H54 (cell line): Measurements from ENCODE around the gene PRAME.

ENCODE experiments used
- DNase-seq: peaks from one replicate; pipeline ENCODE4 v3.0.0; 2011; ENCODE audit warnings: low spot score, mixed read lengths; ENCODE audit not compliant: insufficient read length
- FAIRE-seq: peaks from 3 replicates; lab custom pipeline; 2011; peaks lifted over from hg19 to GRCh38; lab: Jason Lieb, UNC
- POLR2A ChIP-seq: IDR thresholded peaks from 2 replicates; pipeline ENCODE4 v1.6.1; 2011; ENCODE audit warnings: low read depth, mild to moderate bottlenecking, low read length

PRAME gene

DNA sequence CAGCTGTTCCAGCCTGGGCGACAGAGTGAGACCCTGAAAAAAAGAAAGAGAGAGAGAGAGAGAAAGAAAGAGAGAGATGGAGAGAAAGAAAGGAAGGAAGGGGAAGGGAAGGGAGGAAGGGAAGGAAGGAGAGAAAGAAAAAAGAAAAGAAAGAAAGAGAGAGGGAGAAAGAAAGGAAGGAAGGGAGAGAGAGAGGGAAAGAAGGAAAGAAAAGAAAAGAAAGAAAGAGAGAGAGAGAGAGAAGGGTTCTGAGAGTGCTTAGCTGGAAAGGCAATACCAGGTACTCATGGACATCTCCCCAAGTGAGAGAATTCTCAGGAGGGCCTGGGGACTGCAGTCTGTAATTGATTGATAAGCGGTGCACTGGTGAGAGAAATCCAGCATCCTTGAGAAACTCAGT is 12.8 kb upstream of the PRAME start:
- no peak for DNase-seq
- no peak for FAIRE-seq
- no peak for TF ChIP-seq POLR2A

DNA sequence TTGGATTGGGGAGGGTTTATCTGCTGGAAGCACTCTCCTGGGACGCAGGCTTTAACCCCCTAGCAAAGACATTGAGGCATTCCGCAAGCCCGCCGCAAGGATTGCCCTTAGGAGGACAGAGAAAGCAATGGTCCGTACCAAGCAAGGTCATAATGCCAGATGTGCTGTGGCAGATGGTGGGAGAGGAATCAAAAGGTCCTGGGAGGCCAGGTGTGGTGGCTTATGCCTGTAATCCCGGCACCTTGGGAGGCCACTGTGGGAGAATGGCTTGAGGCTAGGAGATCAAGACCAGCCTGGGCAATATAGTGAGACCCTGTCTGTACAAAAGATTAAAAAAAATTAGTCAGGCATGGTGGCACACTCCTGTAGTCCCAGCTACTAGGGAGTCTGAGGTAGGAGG is 12.4 kb upstream of the PRAME start:
- no peak for TF ChIP-seq POLR2A
- FAIRE-seq (no peak), DNase-seq (no peak)

- TF ChIP-seq POLR2A = no peak
- DNase-seq (no peak), FAIRE-seq (no peak)
Observed at GRCh38 chr22:22569218-22569617, 10.2 kb upstream of the PRAME start.

- no peak for TF ChIP-seq POLR2A
- no peak for FAIRE-seq
- DNase-seq = no peak
Observed at GRCh38 chr22:22565981-22566380, 6.9 kb upstream of the PRAME start.

DNA sequence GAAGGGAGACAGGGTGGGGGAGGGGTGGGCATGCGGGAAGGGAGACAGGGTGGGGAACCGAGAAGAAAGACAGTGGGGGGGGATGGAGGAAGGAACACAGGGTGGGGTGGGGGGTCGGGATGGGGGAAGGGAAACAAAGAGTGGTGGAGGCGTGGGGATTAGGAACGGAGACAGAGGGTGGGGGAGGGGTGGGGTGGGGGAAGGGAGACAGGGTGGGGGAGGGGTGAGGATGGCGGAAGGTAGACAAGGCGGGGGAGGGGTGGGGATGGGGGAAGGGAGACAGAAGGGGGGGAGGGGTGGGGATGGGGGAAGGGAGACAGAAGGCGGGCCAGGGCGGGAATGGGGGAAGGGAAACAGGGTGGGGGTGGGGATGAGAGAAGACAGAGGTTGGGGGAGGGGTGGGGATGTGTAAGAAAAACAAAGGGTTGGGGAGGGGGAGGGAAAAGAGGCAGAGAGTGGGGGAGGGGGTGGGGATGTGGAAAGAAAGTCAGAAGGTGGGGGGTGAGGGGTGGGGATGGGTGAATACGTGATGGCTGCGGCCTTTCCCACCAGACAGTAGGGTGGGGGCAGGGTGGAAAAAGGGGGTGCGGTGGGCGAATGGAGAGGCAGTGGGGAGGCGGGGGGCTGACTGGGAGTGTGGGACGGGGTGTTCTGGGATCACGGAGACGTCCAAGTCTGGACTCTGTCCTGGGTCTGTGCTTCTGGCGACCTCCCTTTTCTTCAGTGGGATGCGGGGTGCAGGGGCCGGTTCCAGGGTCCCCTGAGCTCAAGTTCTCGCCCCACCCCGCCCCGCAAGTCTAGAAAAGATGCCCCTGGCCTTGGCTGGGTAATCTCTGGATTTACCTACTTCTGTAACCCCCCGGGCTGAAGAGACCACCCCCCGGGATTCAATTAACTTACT is 744 bp downstream of the PRAME start:
- FAIRE-seq (no peak), DNase-seq (no peak)
- no peak for TF ChIP-seq POLR2A

DNA sequence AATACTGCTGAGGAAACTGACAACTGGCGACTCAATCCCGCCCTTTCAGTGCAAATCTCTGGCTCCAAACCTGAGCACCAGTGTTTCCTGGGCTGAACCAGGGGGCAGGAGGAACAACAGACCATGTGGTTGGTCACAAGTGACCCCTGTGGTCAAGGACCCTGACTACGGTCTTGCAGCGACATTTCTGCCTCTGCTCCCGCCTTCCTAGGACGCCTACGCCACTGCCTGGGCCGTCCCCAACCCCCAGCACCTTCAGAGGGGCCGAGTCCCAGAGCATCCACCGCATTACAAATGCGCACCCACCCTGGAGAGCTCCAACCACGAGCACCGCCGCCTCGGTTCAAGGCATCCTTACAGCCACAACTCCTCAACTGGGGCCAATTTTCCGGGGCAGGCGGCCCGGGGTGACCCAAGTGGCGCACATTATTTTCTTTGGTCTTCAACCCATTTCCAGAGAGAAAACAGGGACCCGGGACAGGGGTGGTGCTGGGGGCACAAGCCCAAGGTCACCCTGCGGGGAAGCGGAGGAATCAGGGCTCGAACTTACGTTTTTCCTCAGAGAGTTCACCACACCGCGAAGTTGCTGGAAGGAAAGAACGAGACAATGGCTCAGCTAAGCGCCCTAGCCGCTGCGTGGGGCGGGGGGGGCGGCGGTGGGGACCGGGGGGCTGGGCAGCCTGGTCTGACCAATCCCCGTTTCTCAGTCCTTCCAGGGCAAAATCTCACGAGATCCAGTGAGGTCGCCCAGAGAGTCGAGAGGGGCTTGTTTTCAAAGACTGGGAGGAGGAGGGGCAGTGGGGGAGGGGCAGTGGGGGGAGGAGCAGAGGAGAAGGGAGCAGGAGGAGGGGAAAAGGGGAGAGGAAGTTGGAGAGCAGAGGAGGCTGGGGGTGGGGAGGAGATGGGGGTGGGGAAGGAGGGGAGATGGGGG is 1.8 kb downstream of the PRAME start:
- DNase-seq = no peak
- TF ChIP-seq POLR2A = no peak
- FAIRE-seq = no peak

DNA sequence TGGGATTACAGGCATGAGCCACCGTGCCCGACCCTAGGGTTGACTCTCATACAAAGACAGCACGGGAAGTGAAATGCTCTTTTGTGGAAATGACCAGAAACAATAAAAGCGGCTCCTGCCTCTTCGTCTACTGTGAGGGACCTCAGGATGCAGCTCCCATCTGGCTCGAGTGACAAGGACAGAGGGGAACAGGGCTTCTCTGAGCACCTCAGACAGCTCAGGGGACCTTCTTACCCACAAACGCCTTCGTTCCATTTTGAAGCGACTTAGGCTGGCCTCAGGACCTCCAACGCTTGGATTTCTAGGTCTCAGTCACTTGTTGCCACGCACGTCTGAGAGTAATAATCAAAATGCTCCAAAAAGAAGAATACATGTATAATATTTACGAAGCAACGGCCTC is 2.5 kb downstream of the PRAME start:
- DNase-seq = no peak
- TF ChIP-seq POLR2A = no peak
- FAIRE-seq = no peak

DNA sequence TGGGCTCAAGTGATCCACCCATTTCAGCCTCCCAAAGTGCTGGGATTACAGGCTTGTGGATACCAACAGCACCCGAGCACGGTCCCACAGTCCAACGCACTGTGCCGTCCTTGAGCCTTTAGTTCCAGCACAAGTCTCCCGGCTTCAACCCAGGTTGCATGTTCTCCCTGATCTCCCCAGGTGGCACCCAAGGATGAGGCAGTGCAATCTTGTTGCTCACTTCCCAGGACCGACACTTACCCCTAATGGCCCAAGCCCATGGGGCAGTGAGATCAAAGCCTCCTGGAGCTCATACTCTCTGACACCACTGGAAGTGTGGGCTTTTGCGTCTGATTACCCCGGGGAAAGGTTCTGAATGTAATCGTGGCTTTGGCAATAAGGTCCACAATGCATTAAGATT is 3.5 kb downstream of the PRAME start:
- TF ChIP-seq POLR2A = no peak
- DNase-seq (no peak), FAIRE-seq (no peak)

- no peak for TF ChIP-seq POLR2A
- FAIRE-seq (no peak), DNase-seq (no peak)
Observed at GRCh38 chr22:22554587-22555284, 4.3 kb downstream of the PRAME start.

- DNase-seq = no peak
- no peak for TF ChIP-seq POLR2A
- FAIRE-seq = no peak
Observed at GRCh38 chr22:22553735-22554586, 5.1 kb downstream of the PRAME start.

DNA sequence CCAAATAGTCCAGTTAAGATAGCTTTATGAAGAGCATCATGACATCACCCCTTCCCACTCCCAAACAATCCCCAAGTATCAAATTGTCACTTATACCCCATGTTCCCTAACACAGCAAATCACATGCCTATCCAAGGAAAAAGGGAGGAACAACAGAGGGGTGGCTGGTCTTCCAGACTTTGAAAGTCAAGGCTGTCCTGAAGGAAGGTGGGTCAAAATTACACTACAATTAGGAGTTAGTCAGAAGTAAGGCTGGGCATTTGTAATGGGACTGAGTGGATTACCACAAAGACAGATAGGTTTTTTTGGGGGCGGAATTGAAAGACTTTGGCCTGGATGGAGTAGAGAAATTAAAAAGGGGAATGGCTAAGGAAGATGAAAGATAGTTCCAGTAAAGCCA is 5.9 kb downstream of the PRAME start:
- DNase-seq (no peak), FAIRE-seq (no peak)
- no peak for TF ChIP-seq POLR2A

DNA sequence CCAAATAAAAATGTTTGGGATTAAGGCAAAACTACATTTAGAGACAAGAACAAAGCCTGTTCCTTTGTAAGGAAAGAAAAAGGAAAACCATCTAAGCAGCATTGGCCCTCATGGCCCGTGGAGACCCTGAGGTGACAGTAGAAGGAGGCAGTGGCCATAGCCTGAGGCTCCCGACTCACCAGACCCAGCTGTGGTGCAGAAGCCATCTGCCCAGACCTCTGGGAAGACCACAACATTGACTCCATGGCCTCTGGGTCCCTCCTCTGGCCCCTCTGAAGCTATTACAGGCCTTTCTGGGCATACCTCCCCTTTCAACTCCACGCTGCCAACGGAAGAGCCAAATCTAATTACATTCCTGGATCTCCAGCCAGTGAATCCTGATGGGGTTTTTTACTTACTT is 6.4 kb downstream of the PRAME start:
- DNase-seq (no peak), FAIRE-seq (no peak)
- TF ChIP-seq POLR2A = no peak

GRCh38 chr22:22550789-22551434 is 8.2 kb downstream of the PRAME start:
- no peak for FAIRE-seq
- no peak for DNase-seq
- no peak for TF ChIP-seq POLR2A
